SK-N-SH (cell line): ENCODE results near the gene CLK1.

Experiments
- CTCF ChIP-seq: fragments of 200-600 bp; sonication (generic); IDR thresholded peaks from 2 replicates; pipeline ENCODE4 v1.6.1; 2017; ENCODE audit warnings: antibody characterized with exemption, mild to moderate bottlenecking, moderate library complexity
- EZH2phosphoT487 ChIP-seq: fragments of 200-600 bp; sonication (generic); IDR thresholded peaks from 2 replicates; pipeline ENCODE4 v1.6.1; 2017; ENCODE audit warnings: low read depth, mixed run types, mild to moderate bottlenecking, antibody characterized with exemption, moderate library complexity, borderline replicate concordance
- FOXJ3 ChIP-seq: sonication (generic); formaldehyde crosslinking; IDR thresholded peaks from 2 replicates; pipeline ENCODE4 v1.5.1; 2020; ENCODE audit warnings: mild to moderate bottlenecking, missing genetic modification reagents
- FOXM1 ChIP-seq: IDR thresholded peaks from 2 replicates; pipeline ENCODE4 v1.4.0; 2012; ENCODE audit warnings: low read depth, mild to moderate bottlenecking
- GABPA ChIP-seq: IDR thresholded peaks from 2 replicates; pipeline ENCODE4 v1.4.0; 2012; ENCODE audit warnings: low read depth, mild to moderate bottlenecking
- MAX ChIP-seq: IDR thresholded peaks from 2 replicates; pipeline ENCODE4 v1.4.0; 2012; ENCODE audit warnings: low read depth
- MXI1 ChIP-seq: IDR thresholded peaks from 2 replicates; pipeline ENCODE4 v1.6.1; 2012; ENCODE audit warnings: mild to moderate bottlenecking, low read depth, low read length, improper control_type of control experiment
- POLR2AphosphoS5 ChIP-seq: IDR thresholded peaks from 2 replicates; pipeline ENCODE4 v1.6.1; 2012; ENCODE audit warnings: low read depth, low read length
- RCOR1 ChIP-seq: fragments of 150-350 bp; IDR thresholded peaks from 2 replicates; pipeline ENCODE4 v1.6.1; 2017; ENCODE audit warnings: antibody characterized with exemption, low read length
- TAF1 ChIP-seq: IDR thresholded peaks from 2 replicates; pipeline ENCODE4 v1.6.1; 2012; ENCODE audit warnings: low read depth, mild to moderate bottlenecking, low read length, moderate library complexity, borderline replicate concordance
- TEAD4 ChIP-seq: IDR thresholded peaks from 2 replicates; pipeline ENCODE4 v1.4.0; 2012; ENCODE audit warnings: mild to moderate bottlenecking, borderline replicate concordance; ENCODE audit not compliant: insufficient read depth

GRCh38 chr2:200845669-200846325, 18.7 kb downstream of the CLK1 start:
- no peak for TF ChIP-seq FOXM1
- TF ChIP-seq CTCF: no peak
- TF ChIP-seq TEAD4: no peak
- TF ChIP-seq MAX: no peak
- no peak for TF ChIP-seq EZH2phosphoT487
- no peak for TF ChIP-seq FOXJ3 (CRISPR knock-in tag)
- no peak for TF ChIP-seq MXI1
- TF ChIP-seq GABPA: no peak
- no peak for TF ChIP-seq RCOR1
- TF ChIP-seq POLR2AphosphoS5: no peak
- TF ChIP-seq TAF1: no peak
